NCI-H345 treated with DMSO at 0.1 percent for 48 hours (cell line): ENCODE data around the gene ARFGAP3.

Experiments
- DNase-seq: peaks from one replicate; lab custom pipeline; 2025; ENCODE audit not compliant: unreplicated experiment; lab: John Stamatoyannopoulos, UW

ARFGAP3 gene

DNA sequence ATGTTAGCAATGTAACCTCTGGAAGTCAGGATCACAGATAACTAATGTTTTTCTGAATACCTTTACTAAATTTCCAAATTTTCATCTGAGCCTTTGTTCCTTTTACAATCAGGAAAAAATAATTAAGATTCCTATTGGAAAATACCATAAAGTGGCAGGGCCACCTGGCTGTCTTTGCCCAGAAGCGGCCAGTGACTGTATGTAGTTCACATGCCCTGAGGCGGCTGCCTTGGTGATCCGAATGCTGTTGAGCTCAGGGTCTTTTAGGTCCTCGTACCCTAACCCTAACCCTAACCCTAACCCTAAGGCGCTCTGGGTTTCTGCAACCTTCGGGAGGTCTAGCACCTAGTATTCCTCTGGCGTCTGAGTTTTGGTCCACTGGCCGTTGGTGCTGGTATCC is 8.5 kb upstream of the ARFGAP3 start:
- DNase-seq: no peak

DNA sequence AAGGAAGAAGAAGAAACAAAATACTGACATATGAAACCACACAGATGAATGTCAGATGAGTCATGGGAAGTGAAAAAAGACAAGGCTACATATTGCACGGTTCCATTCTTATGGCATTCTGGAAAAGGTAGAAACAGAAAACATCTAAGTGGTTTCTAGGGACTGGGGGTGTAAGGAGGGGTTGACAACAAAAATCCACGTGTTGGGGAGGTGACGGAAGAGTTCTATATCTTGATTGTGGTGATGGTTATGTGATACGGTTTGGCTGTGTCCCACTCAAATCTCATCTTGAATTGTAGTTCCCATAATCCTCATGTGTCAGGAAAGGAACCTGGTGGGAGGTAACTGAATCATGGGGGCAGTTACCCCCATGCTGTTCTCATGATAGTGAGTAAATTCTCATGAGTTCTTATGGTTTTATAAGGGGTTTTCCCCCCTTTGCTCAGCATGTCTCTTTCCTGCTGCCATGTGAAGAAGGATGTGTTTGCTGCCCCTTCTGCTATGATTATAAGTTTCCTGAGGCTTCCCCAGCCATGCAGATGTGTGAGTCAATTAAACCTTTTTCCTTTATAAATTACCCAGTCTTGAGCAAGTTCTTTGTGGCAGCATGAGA is 6.4 kb upstream of the ARFGAP3 start:
- no peak for DNase-seq

DNA sequence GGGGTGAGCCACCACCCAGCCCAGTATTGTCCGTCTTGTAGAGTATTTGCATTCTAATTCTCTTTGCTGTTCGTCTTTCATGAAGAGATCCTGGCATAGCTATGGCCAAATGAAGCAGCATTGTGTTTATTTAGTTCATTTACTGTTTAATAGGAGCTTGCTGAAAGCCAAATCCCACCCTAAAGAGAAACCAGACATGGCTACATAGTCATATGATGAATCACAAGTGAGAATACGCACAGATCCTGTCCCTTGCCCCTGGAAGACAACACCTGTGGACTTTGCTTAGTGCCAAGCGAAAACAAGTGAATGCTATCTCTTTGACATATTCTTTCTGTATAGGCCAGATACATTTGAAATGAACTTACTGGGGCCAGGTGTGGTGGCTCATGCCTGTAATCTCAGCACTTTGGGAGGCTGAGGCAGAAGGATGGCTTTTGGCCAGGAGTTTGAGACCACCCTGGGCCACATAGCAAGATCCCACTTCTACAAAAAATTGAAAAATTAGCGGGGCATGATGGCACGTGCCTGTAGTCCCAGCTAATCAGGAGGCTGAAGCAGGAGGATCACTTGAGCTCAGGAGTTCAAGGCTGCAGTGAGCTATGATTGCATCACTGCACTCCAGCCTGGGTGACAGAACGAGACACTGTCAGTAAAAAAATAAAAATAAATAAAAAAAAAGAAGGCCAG is 5.1 kb upstream of the ARFGAP3 start:
- DNase-seq: no peak

DNA sequence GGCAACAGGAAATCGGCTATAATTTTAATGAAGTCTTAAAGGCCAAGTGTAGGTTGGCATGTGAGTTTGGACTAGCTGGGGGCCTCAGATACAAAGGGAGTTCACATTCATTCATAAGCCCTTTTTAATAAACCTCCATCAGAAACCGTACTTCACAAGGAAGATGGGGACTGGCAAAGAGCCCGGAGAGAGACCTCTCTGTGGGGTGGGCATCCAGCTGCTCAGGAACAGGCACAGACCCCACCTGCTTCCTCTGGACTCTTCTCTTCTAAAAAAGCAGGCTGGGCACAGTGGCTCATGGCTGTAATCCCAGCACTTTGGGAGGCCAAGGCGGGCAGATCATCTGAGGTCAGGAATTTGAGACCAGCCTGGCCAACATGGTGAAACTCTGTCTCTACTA is 3.9 kb upstream of the ARFGAP3 start:
- DNase-seq: no peak

DNA sequence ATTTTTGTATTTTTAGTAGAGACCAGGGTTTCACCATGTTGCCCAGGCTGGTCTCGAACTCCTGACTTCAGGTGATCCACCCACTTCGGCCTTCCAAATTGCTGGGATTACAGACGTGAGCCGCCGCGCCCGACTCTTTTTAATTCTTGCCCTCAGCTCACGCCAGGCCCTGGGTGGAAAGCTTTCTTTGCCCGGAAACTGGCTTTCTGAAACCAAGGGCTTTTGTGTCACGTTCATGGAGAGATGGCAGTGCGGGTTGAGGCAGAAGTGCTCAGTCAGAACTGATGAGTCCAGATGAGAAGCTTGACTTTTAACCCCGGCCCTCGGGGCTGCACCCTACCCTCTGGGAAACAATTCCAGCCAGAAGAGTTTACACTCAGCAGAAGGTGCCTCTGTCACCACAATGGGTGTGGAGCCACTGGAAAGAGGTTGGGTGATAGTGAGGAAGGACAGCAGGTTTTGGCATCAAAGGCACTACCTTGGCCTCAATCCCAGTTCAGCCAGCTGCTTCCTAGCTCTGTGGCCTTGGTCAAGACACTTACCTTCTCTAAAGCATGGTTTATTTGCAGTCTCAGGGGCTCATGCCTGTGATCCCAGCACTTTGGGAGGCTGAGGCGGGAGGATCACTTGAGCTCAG is 890 bp upstream of the ARFGAP3 start:
- DNase-seq: no peak

DNA sequence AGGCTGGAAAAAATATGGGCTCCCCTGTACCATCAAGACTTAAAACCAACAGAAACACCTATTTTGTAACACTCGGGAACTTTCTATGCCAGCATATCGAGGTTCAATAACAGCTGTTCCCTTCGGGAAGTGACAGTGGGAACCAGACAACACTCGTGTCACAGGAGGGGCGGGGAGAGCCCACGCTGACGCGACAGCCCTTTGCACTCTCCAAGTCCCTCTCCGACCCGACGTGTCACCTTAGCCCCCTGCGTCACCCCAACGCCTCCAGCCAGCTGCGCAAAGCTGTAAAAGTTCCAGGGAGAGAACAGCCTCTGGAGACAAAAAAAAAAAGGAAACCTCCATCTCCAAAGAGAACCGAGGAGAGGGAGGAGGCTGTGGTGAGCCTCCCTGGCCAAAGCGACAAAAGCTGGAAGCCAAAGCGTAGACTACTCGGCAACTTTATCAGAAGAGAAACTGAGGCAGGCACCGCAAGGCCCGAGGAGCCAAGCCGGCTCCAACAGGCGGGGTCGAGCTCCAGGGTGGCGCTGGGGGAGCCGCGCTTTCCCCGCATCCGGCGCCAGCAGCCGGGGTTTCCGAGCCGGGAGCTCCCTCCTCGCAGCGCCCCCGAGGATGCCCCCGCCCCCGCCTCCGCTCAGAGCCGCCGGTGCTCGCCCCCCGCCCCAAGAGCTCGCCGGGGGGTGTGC is 751 bp downstream of the ARFGAP3 start:
- no peak for DNase-seq

DNA sequence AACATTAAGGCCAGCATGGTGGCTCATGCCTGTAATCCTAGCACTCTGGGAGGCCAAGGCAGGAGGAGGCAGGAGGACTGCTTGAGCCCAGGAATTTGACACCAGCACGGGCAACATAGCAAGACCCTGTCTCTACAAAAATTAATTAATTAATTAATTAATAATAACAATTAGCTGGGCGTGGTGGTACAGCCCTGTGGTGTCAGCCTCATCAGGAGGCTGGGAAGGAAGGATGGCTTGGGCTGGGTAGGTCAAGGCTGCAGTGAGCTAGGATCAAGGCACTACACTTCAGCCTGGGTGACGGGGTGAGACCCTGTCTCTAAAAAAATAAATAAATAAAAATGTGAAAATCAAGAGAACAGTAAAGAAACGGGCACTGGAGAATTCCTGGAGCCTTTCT is 1.4 kb downstream of the ARFGAP3 start:
- DNase-seq: no peak

DNA sequence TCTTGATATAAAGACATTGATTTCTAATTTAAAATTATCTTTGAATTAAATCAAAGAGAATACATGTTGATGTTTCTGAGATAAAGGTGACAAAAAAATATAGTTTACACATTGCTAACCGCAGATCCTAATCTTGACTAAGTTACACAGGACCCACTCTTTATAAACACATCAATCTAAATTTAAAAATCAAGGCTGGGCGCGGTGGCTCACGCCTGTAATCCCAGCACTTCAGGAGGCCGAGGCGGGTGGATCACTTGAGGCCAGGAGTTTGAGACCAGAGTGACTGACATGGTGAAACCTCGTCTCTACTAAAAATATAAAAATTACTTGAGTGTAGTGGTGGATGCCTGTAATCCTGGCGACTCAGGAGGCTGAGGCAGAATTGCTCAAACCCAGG is 1.9 kb downstream of the ARFGAP3 start:
- DNase-seq: no peak

DNA sequence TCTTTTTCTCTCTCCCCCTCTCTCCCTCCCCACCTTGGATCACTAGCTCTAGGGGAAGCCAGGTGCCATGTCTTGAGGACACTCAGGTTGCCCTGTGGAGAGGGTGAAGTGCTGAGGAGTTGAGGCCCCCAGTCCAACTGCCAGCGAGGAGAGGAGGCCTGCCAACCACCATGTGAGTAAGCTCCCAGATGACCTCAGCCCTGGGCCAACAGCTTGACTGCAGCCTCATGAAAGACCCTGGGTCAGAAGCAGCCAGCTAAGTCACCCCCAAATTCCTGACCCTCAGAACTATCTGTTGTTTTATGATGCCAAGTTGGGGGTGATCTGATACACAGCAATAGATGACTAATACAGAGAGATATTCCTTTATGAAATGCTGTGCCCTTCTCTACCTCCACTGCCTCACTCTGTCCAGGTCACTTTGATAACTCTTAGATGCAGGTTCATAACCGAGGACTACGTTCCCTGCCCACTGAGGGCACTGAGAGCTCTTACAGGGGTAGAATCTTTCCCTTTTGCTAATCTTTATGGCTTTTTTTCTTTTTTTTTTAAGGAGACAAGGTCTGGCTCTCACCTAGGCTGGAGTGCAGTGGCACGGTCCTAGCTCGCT is 8.0 kb downstream of the ARFGAP3 start:
- no peak for DNase-seq

DNA sequence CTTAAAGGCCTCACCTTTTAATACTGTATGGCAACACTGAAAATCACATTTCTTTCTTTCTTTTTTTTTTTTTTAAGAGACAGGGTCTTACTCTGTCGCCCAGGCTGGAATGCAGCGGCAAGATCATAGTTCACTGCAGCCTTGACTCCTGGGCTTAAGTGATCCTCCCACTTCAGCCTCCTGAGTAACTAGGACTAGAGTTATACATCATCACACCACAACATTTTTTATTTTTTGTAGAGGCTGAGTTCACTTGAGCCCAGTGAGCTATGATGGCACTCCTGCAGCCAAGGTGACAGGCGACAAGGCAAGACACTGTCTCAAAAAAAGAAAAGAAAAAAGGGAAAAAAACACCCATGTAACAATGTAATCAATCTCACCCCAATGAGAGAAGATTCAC is 10.0 kb downstream of the ARFGAP3 start:
- DNase-seq: no peak

DNA sequence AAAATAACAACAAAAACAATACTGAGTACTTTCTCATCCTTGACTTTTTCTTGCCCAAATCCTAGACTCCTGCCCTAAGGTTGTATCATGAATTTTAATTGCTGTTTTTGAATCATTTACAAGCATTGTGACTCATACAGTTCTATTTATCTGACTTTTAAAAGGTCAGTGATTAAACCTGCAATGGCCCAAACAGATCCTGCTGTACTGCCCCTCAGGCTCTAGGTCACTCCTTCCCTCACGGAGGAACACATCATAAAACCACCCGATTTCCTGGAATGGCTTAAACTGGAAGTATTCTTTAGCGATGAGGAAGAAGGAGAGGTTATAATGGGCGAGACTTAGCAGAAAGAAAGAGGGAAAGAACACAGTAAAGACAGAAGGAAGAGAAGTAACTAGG is 12.3 kb downstream of the ARFGAP3 start:
- DNase-seq: no peak

DNA sequence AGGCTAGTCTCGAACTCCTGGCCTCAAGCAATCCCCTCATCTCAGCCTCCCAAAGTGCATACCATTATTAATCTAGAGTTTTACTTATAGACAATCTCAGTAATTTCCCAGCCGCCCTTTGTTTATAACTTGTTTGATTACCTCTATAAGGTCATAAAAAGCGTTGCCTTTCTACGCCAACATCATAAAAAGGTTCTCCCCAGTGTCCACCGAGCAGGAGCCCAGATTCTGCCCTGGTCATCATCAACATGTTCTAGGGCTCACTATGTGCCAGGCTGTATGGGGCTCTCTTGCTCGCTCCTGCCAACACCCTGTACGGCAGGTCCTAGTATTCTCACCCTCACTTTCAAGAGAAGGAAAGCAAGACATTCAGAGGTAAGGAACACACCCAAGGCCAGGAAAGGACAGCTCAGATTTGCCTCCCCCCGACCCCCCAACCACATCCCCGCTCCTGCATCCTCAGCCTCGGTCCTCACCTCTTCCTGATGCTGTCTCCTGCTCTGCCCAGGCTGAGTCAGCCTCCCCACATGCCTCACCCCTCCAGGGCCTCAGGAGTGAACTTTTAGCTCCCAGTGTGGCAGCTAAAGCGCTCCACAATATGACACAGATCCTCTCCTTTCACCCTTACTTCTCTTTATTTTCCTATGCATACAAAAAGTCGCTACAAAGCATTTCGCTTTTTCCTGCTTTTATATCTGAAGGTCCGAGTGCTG is 14.3 kb downstream of the ARFGAP3 start:
- DNase-seq: no peak

DNA sequence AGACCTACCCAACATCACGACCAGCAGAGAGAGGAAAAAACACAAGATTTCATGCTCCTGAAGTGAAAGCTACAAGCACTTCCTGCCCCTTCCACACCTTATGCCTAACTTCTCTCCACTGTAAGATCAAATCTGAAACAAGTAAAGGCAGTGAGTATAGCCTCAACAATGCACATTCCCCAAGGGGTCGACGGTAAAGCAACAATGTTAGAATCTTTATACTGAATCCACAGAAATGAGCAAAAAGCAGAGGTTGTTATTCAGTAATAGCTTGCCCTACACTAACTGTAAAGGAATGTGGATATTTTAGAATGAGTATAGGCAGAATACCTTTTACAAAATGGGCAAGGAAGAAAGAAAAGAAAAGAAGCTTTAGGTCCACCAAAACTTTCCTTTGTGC is 15.6 kb downstream of the ARFGAP3 start:
- DNase-seq: no peak

DNA sequence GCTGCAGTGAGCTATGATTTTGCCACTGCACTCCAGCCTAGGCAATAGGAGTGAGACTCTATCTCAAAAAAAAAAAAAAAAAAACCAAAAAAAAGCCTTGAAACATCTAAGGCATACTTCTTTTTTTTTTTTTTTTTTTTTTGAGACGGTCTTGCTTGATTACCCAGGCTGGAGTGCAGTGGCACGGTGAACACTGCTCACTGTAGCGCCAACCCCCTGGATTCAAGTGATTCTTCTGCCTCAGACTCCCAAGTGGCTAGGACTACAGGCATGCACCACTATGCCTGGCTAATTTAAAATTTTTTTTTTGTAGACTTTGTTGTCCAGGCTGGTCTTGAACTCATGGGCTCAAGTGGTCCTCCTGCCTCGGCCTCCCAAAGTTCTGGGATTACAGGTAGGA is 19.5 kb downstream of the ARFGAP3 start:
- DNase-seq: no peak

DNA sequence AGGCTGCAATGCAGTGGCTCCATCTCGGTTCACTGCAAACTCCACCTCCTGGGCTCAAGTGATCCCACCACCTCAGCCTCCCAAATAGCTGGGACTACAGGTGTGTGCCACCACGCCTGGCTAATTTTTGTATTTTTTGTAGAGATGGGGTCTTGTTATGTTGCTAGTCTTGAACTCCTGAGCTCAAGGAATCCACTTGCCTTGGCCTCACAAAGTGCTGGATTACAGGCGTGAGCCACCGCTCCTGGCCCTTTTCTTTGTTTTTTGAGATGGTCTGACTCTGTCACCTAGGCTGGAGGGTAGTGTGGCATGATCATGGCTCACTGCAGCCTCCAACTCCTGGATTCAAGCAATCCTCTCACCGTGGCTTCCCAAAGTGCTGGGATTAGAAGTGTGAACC is 21.0 kb downstream of the ARFGAP3 start:
- no peak for DNase-seq

DNA sequence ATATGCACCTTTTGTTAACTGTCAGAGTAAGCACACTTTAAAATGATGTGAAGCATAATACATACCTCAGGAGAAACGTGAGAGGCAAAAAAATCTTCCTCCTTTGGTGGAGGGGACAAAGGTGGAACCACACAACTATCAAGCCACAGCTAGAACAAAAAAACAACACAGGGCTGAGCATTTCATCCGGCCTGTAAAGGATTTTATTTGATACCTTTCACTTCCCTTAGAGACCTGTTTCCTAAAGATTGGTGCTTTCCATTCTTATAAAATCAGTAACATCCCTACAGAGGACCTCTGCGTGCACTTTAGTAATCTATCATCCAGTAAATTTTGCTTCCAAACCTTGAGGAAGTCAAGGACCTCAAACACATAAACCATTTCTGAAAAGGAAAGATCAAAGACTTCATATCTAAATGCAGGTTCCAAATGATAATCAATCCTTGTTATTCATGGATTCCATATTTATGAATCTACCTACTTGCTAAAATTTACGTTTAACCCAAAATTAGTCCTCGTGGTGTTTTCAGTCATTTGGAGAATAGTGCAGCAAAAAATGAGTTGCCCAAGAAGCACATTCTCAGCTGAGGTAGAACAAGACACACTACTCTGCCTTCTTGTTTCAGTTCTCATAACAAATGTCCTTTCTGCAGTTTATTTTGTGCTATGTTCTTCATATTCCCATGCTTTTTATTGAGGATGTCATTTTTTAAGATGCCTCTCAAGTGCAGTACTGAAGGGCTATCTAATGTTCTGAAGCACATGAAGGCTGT is 22.7 kb downstream of the ARFGAP3 start:
- DNase-seq: no peak

DNA sequence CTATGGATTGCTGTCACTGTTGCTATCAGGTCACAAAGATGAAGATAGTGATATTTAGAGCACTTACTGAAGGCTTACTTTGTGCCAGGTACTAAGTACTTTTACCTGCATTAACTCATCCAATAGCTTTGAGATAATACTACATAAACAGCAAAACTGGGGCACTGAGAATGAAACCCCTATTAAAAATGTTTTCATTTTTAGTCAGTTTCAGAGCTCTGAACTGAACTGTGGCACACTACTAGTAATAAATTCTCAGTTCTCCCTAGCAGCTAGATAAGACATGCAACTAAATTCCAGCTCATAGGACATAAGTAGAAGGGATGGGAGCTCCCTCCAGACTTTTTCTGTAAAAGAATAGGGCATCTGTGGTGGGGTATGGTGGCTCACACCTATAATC is 24.0 kb downstream of the ARFGAP3 start:
- DNase-seq: no peak

DNA sequence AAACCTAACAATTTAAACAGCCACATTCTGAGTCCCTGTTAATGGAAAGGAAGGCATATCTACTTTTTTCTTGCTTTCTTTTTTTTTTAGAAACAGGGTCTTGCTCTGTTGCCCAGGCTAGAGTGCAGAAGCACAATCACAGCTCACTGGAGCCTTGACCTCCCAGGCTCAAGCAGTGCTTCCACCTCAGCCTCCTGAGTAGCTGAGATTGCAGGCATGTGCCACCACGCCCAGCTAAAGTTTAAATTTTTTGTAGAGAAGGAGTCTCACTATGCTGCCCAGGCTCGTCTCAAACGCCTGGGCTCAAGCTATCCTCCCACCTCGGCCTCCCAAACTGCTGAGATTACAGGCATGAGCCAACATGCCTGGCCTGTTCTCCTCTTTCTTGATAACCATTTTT is 25.4 kb downstream of the ARFGAP3 start:
- DNase-seq: no peak

DNA sequence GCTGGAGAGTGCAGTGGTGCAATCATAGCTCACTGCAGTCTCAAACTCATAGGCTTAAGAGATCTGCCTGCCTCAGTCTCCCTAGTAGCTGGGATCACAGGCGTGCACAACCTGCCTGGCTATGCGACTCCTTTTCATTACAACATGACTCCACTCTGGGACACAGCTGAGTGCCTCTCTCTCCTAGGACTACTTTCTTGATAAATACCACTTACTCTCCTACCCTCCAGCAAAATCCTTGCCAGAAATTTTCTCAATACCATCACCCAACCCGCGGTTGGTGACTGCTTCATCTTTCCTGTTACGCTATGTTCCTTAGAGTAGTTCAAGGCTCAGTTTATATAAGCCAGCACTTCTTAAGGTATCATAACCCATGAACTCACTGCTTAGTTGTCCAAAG is 26.9 kb downstream of the ARFGAP3 start:
- DNase-seq: no peak

DNA sequence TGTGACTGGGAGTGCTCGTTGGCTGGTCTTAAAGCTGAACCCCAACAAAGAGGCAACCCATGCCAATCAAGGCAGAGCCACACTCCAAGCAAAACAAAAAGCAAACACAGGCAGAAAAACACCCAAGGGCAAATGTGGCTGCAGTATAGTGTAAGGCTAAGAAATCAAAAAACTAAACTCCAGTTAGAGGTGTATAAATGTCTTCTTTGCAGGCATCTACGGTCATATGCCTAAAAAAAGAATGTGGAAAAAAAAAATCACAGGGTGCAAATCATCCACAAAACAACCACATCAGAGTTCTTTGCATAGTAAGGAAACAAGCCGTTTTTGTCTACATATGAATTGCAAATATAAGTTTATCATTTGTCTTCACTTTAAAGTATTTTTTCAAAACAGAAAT is 27.8 kb downstream of the ARFGAP3 start:
- DNase-seq: no peak
